Astrocyte (in vitro differentiated cells and primary cell): ENCODE data around the gene CKAP5. TPM values are rescaled to one million over a fixed set of nuclear protein-coding genes. Genes with fewer than 3 reads are reported as not detected.

Experiments
- DNase-seq: peaks from one replicate; pipeline ENCODE4 v3.0.0-alpha.2; 2010; ENCODE audit warnings: low read depth
- FAIRE-seq: peaks from 2 replicates; lab custom pipeline; 2011; peaks lifted over from hg19 to GRCh38; lab: Jason Lieb, UNC
- H2AFZ ChIP-seq: 2 replicates; pipeline ENCODE4 v1.6.0; 2012; ENCODE audit warnings: low read depth, low read length, inconsistent platforms
- H3K27ac ChIP-seq: 2 replicates; pipeline ENCODE4 v1.5.1; 2011; ENCODE audit warnings: low read depth, low read length, inconsistent platforms
- H3K27me3 ChIP-seq: 2 replicates; pipeline ENCODE4 v1.6.0; 2011; ENCODE audit warnings: low read length, inconsistent platforms; ENCODE audit not compliant: insufficient read depth
- H3K36me3 ChIP-seq: 2 replicates; pipeline ENCODE4 v1.5.1; 2011; ENCODE audit warnings: low read length, inconsistent platforms; ENCODE audit not compliant: insufficient read depth
- H3K4me1 ChIP-seq: 2 replicates; pipeline ENCODE4 v1.5.1; 2011; ENCODE audit warnings: low read length, inconsistent platforms; ENCODE audit not compliant: insufficient read depth
- H3K4me2 ChIP-seq: 2 replicates; pipeline ENCODE4 v1.6.0; 2012; ENCODE audit warnings: low read length, inconsistent platforms
- H3K4me3 ChIP-seq: 2 replicates; pipeline ENCODE4 v1.5.1; 2011; ENCODE audit warnings: low read depth, mild to moderate bottlenecking, low read length, inconsistent platforms; ENCODE audit not compliant: insufficient read depth
- H3K79me2 ChIP-seq: 2 replicates; pipeline ENCODE4 v1.6.0; 2012; ENCODE audit warnings: mild to moderate bottlenecking, low read length, inconsistent platforms; ENCODE audit not compliant: insufficient read depth
- H3K9ac ChIP-seq: 2 replicates; pipeline ENCODE4 v1.6.0; 2012; ENCODE audit warnings: mild to moderate bottlenecking, low read length, inconsistent platforms
- H3K9me3 ChIP-seq: 2 replicates; pipeline ENCODE4 v1.5.1; 2012; ENCODE audit warnings: low read depth, mild to moderate bottlenecking, low read length, inconsistent platforms; ENCODE audit not compliant: insufficient read depth
- H4K20me1 ChIP-seq: 2 replicates; pipeline ENCODE4 v1.6.0; 2012; ENCODE audit warnings: low read length, inconsistent platforms; ENCODE audit not compliant: insufficient read depth
- H3K27ac Mint-ChIP-seq: one replicate; pipeline ENCODE4 v1.8.0; 2021; ENCODE audit warnings: mild to moderate bottlenecking, mixed read lengths; ENCODE audit not compliant: unreplicated experiment
- H3K27me3 Mint-ChIP-seq: one replicate; pipeline ENCODE4 v1.8.0; 2021; ENCODE audit warnings: low read depth, mixed read lengths; ENCODE audit not compliant: unreplicated experiment
- H3K36me3 Mint-ChIP-seq: one replicate; pipeline ENCODE4 v1.8.0; 2021; ENCODE audit warnings: low read depth, mixed read lengths; ENCODE audit not compliant: unreplicated experiment
- H3K4me1 Mint-ChIP-seq: one replicate; pipeline ENCODE4 v1.8.0; 2021; ENCODE audit warnings: low read depth, mixed read lengths; ENCODE audit not compliant: unreplicated experiment
- H3K4me3 Mint-ChIP-seq: one replicate; pipeline ENCODE4 v1.8.0; 2021; ENCODE audit warnings: mild to moderate bottlenecking, moderate library complexity, mixed read lengths; ENCODE audit not compliant: unreplicated experiment
- H3K9me3 Mint-ChIP-seq: one replicate; pipeline ENCODE4 v1.8.0; 2021; ENCODE audit warnings: mild to moderate bottlenecking, mixed read lengths; ENCODE audit not compliant: unreplicated experiment
- EZH2 ChIP-seq: IDR thresholded peaks from 2 replicates; pipeline ENCODE4 v1.6.1; 2012; ENCODE audit warnings: mild to moderate bottlenecking, low read length, inconsistent platforms; ENCODE audit not compliant: insufficient read depth
- total RNA-seq: library from RNA; stranded (reverse); gene quantifications from 2 replicates; pipeline ENCODE4 v1.2.1, GENCODE V29; 2021
- TF ChIP-seq, protein P1 (sequence below): IDR thresholded peaks from 2 replicates; pipeline ENCODE4 v1.5.1; 2011; ENCODE audit warnings: low read depth, mild to moderate bottlenecking, inconsistent platforms, low read length, moderate library complexity; ENCODE audit not compliant: insufficient read depth

The CKAP5 gene
- total RNA-seq, 1 donor from 2014 or later: 99.9 TPM

- Histone ChIP-seq H3K27me3 (no peaks in the 10 kb centered on the region), H3K9ac (peak overlapping the region; percentile 31), H3K27ac (no peak overlapping the region), H3K36me3 (peaks cover 22% of the 10 kb centered on the region), H3K79me2 (peaks cover 78% of the 10 kb centered on the region), H4K20me1 (peaks cover 28% of the 10 kb centered on the region), H3K4me2 (peak overlapping the region; percentile 93), H3K4me3 (no peak overlapping the region), H3K9me3 (no peaks in the 10 kb centered on the region), H3K4me1 (peaks cover 33% of the 10 kb centered on the region), H2AFZ (no peak overlapping the region)
- peak overlapping the region; percentile 100 for H3K27ac Mint-ChIP-seq
- FAIRE-seq (no peak), DNase-seq (no peak)
- H3K36me3 Mint-ChIP-seq: peaks cover 15% of the 10 kb centered on the region
- H3K27me3 Mint-ChIP-seq: no peaks in the 10 kb centered on the region
- H3K4me1 Mint-ChIP-seq: peaks cover 55% of the 10 kb centered on the region
- TF ChIP-seq, protein P1, sequence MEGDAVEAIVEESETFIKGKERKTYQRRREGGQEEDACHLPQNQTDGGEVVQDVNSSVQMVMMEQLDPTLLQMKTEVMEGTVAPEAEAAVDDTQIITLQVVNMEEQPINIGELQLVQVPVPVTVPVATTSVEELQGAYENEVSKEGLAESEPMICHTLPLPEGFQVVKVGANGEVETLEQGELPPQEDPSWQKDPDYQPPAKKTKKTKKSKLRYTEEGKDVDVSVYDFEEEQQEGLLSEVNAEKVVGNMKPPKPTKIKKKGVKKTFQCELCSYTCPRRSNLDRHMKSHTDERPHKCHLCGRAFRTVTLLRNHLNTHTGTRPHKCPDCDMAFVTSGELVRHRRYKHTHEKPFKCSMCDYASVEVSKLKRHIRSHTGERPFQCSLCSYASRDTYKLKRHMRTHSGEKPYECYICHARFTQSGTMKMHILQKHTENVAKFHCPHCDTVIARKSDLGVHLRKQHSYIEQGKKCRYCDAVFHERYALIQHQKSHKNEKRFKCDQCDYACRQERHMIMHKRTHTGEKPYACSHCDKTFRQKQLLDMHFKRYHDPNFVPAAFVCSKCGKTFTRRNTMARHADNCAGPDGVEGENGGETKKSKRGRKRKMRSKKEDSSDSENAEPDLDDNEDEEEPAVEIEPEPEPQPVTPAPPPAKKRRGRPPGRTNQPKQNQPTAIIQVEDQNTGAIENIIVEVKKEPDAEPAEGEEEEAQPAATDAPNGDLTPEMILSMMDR: no peak
- no peak for TF ChIP-seq EZH2
- H3K4me3 Mint-ChIP-seq: peak overlapping the region; percentile 62
- H3K9me3 Mint-ChIP-seq: no peaks in the 10 kb centered on the region
These were observed 148.4 kb downstream of the CKAP5 start for GRCh38 chr11:46697723-46698122.

GRCh38 chr11:46697303-46697702, 148.8 kb downstream of the CKAP5 start:
- H3K4me3 Mint-ChIP-seq: peak overlapping the region; percentile 62

DNA sequence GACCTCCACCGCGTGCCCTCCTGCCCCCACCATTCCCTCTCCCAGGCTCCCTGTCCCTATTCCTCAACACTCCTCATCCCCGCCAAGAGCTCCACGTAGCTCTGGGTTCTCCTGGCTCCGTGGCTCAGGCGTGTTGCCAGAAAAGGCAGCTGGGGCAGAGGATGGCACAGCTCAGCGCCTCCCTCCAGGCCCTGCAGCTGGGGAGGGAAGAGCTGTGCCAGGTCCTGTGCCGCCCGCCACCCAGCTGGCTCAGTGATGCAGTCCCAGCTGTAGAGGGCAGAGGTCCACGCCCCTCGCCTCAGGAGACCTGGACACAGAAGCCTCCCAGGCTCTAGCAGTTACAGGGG, 149.9 kb downstream of the CKAP5 start:
- TF ChIP-seq, protein P1: no peak
- TF ChIP-seq EZH2: no peak
- peaks cover 14% of the 10 kb centered on the region for H3K36me3 Mint-ChIP-seq
- H3K4me1 Mint-ChIP-seq: peaks cover 51% of the 10 kb centered on the region
- Histone ChIP-seq H3K4me2 (no peak overlapping the region), H3K4me3 (no peak overlapping the region), H4K20me1 (peaks cover 26% of the 10 kb centered on the region), H3K27ac (no peak overlapping the region), H3K9ac (no peak overlapping the region), H3K36me3 (peaks cover 21% of the 10 kb centered on the region), H2AFZ (no peak overlapping the region), H3K4me1 (peaks cover 25% of the 10 kb centered on the region), H3K79me2 (peaks cover 62% of the 10 kb centered on the region), H3K27me3 (no peaks in the 10 kb centered on the region), H3K9me3 (no peaks in the 10 kb centered on the region)
- no peak overlapping the region for H3K27ac Mint-ChIP-seq
- no peaks in the 10 kb centered on the region for H3K27me3 Mint-ChIP-seq
- DNase-seq (no peak), FAIRE-seq (no peak)
- no peak overlapping the region for H3K4me3 Mint-ChIP-seq
- no peaks in the 10 kb centered on the region for H3K9me3 Mint-ChIP-seq

More at GRCh38 chr11:46697303-46697702, 148.8 kb downstream of the CKAP5 start:
- Histone ChIP-seq H3K79me2 (peaks cover 74% of the 10 kb centered on the region), H3K9ac (peak overlapping the region; percentile 31), H2AFZ (no peak overlapping the region), H4K20me1 (peaks cover 26% of the 10 kb centered on the region), H3K27me3 (no peaks in the 10 kb centered on the region), H3K27ac (no peak overlapping the region), H3K4me3 (no peak overlapping the region), H3K36me3 (peaks cover 19% of the 10 kb centered on the region), H3K9me3 (no peaks in the 10 kb centered on the region), H3K4me1 (peaks cover 32% of the 10 kb centered on the region), H3K4me2 (peak overlapping the region; percentile 93)
- TF ChIP-seq, protein P1: no peak
- TF ChIP-seq EZH2: no peak
- H3K4me1 Mint-ChIP-seq: peaks cover 54% of the 10 kb centered on the region
- no peak for DNase-seq
- H3K27ac Mint-ChIP-seq: peak overlapping the region; percentile 100
- no peak for FAIRE-seq
- no peaks in the 10 kb centered on the region for H3K27me3 Mint-ChIP-seq
- H3K36me3 Mint-ChIP-seq: peaks cover 15% of the 10 kb centered on the region
- no peaks in the 10 kb centered on the region for H3K9me3 Mint-ChIP-seq
